HL-60 (cell line): ENCODE results near the gene MANF.

Experiments
- DNase-seq, 2 experiments: peaks; one replicate each; pipeline ENCODE4 v3.0.0-alpha.2; 2010 to 2020; ENCODE audit warnings: low read depth in 1 of 2, low spot score in 1 of 2
- H3K27ac ChIP-seq: fragments of 250-450 bp; sonication (Bioruptor Pico); replicated peaks from 2 replicates; pipeline ENCODE4 v1.5.1; 2020; ENCODE audit warnings: mild to moderate bottlenecking, moderate library complexity
- H3K27me3 ChIP-seq: fragments of 250-450 bp; sonication (Bioruptor Pico); 2 replicates; pipeline ENCODE4 v1.5.1; 2021; ENCODE audit warnings: mild to moderate bottlenecking, moderate library complexity; ENCODE audit not compliant: insufficient read depth, poor library complexity, severe bottlenecking
- H3K4me3 ChIP-seq: replicated peaks from 2 replicates; pipeline ENCODE4 v1.5.1; 2011; ENCODE audit warnings: mild to moderate bottlenecking, control low read depth, low read length; ENCODE audit not compliant: insufficient read depth
- GABPA ChIP-seq: IDR thresholded peaks from 2 replicates; pipeline ENCODE4 v1.6.1; 2012; ENCODE audit warnings: low read depth
- POLR2AphosphoS5 ChIP-seq: IDR thresholded peaks from 2 replicates; pipeline ENCODE4 v1.6.1; 2012; ENCODE audit warnings: low read depth
- SPI1 ChIP-seq: IDR thresholded peaks from 2 replicates; pipeline ENCODE4 v1.6.1; 2012; ENCODE audit warnings: low read depth, mild to moderate bottlenecking, borderline replicate concordance
- TF ChIP-seq, protein P1 (sequence below): IDR thresholded peaks from one replicate; pipeline ENCODE4 v1.5.1; 2011; ENCODE audit warnings: low read length, control low read depth, inconsistent platforms; ENCODE audit not compliant: insufficient read depth
- TF ChIP-seq, protein P2 (sequence below): IDR thresholded peaks from 2 replicates; pipeline ENCODE4 v1.6.1; 2012; ENCODE audit warnings: low read depth; ENCODE audit not compliant: insufficient replicate concordance

MANF gene

DNA sequence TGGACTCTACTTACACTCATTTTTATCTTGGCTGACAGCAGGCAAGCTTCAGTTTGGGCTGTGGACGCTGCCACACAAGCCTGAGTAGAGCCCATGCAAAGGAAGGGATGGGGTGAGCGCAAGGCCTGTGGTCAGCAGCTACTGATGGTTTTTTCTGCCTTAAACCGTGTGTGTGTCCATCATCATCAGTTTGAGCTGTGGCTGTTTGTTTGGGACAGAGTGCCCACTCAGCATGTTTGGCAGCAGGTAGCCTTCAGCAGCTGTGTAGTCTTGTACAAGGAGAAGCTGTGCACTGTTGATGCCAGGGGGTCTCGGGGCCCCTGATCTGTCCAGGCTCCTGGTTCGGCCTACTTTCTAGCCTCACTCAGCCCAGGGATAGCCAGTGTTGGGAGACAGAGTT, 9.4 kb downstream of the MANF start:
- DNase-seq, result no peak
- no peak overlapping the region for H3K4me3 ChIP-seq
- H3K27me3 ChIP-seq, result no peaks in the 10 kb centered on the region
- no peak overlapping the region for H3K27ac ChIP-seq
- TF ChIP-seq GABPA, result no peak
- peak; percentile 72; the same call in 1 of the 2 replicates for TF ChIP-seq POLR2AphosphoS5

DNA sequence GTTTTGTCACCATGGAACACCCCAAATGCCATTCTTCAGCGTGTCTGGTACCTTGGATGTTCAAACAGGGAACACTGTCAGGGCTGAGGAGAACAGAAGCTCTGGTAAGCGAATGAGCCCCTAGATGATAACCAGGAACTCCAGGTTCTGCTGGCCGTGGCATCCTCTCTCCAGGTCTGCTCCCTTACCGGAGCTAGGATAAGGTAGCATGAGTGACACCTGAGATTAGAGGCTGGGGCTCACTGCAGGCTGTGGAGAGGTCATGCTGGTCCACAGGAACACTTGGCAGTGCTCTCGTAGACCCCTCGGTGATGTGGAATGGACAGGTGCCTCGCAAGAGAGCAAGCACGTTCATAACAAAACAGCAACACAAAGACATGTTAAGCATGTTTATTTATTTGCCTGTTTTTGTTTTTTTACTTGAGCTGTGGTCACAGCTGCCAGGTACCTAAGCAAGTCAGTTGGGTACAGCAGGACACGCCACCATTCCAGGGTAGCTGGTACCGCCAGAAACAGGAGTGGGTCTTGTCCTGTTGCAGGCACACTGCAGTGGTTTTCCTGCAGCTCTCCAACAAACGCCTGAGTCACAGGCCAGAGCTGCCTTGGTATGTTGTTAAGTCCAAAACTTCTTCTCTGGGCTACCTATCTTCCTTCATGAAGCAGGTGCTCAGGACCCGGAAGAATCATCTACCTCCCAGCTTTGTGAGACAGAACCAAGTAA, 10.6 kb downstream of the MANF start:
- no peak for DNase-seq

DNA sequence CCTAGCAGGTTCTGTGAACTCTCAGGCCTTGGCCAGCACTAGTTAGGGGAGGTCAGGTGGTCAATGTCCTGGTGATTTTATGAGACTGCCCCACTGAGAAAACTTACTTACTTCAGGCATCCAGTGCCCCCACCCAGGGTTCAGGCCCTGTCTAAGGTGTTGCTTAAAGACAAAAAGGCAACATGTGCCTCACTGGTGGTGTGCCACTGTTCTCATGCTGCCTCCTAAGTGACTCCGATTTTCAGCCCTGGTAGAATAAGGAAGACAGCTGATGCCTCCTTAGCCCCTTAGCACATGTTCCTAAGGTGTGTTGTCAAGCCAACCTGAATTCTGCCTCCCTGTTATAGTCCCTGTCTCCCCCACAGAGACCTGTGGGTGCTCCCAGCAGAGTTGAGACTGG, 11.3 kb downstream of the MANF start:
- no peak for TF ChIP-seq POLR2AphosphoS5
- TF ChIP-seq, protein P1, sequence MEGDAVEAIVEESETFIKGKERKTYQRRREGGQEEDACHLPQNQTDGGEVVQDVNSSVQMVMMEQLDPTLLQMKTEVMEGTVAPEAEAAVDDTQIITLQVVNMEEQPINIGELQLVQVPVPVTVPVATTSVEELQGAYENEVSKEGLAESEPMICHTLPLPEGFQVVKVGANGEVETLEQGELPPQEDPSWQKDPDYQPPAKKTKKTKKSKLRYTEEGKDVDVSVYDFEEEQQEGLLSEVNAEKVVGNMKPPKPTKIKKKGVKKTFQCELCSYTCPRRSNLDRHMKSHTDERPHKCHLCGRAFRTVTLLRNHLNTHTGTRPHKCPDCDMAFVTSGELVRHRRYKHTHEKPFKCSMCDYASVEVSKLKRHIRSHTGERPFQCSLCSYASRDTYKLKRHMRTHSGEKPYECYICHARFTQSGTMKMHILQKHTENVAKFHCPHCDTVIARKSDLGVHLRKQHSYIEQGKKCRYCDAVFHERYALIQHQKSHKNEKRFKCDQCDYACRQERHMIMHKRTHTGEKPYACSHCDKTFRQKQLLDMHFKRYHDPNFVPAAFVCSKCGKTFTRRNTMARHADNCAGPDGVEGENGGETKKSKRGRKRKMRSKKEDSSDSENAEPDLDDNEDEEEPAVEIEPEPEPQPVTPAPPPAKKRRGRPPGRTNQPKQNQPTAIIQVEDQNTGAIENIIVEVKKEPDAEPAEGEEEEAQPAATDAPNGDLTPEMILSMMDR, result no peak
- no peak for TF ChIP-seq GABPA
- TF ChIP-seq SPI1, result no peak
- TF ChIP-seq, protein P2, sequence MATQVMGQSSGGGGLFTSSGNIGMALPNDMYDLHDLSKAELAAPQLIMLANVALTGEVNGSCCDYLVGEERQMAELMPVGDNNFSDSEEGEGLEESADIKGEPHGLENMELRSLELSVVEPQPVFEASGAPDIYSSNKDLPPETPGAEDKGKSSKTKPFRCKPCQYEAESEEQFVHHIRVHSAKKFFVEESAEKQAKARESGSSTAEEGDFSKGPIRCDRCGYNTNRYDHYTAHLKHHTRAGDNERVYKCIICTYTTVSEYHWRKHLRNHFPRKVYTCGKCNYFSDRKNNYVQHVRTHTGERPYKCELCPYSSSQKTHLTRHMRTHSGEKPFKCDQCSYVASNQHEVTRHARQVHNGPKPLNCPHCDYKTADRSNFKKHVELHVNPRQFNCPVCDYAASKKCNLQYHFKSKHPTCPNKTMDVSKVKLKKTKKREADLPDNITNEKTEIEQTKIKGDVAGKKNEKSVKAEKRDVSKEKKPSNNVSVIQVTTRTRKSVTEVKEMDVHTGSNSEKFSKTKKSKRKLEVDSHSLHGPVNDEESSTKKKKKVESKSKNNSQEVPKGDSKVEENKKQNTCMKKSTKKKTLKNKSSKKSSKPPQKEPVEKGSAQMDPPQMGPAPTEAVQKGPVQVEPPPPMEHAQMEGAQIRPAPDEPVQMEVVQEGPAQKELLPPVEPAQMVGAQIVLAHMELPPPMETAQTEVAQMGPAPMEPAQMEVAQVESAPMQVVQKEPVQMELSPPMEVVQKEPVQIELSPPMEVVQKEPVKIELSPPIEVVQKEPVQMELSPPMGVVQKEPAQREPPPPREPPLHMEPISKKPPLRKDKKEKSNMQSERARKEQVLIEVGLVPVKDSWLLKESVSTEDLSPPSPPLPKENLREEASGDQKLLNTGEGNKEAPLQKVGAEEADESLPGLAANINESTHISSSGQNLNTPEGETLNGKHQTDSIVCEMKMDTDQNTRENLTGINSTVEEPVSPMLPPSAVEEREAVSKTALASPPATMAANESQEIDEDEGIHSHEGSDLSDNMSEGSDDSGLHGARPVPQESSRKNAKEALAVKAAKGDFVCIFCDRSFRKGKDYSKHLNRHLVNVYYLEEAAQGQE, result no peak
- no peak overlapping the region for H3K27ac ChIP-seq
- H3K4me3 ChIP-seq, result no peak overlapping the region
- no peak for DNase-seq
- H3K27me3 ChIP-seq, result no peaks in the 10 kb centered on the region

More for the DNA sequence above, 10.6 kb downstream of the MANF start:
- Histone ChIP-seq H3K27me3 (no peaks in the 10 kb centered on the region), H3K27ac (no peak overlapping the region), H3K4me3 (no peak overlapping the region)
- TF ChIP-seq GABPA (no peak), POLR2AphosphoS5 (no peak), SPI1 (no peak)
- TF ChIP-seq, protein P2, result no peak
- TF ChIP-seq, protein P1, result no peak

DNA sequence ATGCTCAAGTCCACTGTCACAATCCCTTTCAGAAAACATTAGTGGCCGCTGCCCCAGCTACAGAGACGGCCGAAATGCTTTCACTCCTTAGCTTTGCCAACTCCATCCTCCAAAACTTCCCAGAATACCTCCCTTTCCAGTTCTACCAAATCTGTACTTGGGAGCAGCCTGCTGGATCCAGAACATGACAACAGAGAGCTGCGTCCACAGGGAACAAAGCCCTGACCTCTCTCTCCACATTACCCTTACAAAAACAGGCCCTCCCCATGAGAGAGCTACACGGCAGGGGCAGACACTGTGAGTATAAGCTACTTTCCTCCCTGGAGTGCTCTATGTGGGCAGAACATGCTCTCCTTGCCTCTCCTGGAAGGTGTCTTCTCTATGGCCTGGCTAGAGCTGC, 12.3 kb downstream of the MANF start:
- Histone ChIP-seq H3K27me3 (no peaks in the 10 kb centered on the region), H3K27ac (no peak overlapping the region), H3K4me3 (no peak overlapping the region)
- DNase-seq, result no peak
- TF ChIP-seq, protein P1, result no peak
- TF ChIP-seq GABPA, result no peak
- TF ChIP-seq POLR2AphosphoS5, result no peak; the same call in 1 of the 2 replicates
- TF ChIP-seq SPI1, result no peak
- TF ChIP-seq, protein P2, result no peak
